CD4-positive, alpha-beta T cell (primary cell): ENCODE measurements around the gene ZNF117. TPM values are rescaled to one million over a fixed set of nuclear protein-coding genes. Genes with fewer than 3 reads are reported as not detected.
A peak's percentile ranks its signal among the peaks of the same experiment; 100 is the strongest.
"Not testable (repeated sequence)": the region's sequence is repeated elsewhere in the genome, so short reads cannot be mapped to it uniquely, and the experiment has no call there.

Experiments used
- ATAC-seq: fragments of 200-7000 bp; cut with Tn5 transposase; one replicate; pipeline ENCODE4 v1.10.0; 2022; ENCODE audit warnings: mild to moderate bottlenecking; ENCODE audit not compliant: poor library complexity
- CTCF ChIA-PET: fragments of 350-600 bp; sonication (Branson Sonifier 250); formaldehyde crosslinking; loops from one replicate; lab custom pipeline; 2021; ENCODE audit warnings: antibody characterized with exemption, inconsistent platforms; lab: Charles Lee
- POLR2A ChIA-PET: fragments of 350-600 bp; sonication (Branson Sonifier 250); formaldehyde crosslinking; loops from one replicate; lab custom pipeline; 2021; ENCODE audit warnings: antibody characterized with exemption, inconsistent platforms; lab: Charles Lee
- DNase-seq, 14 experiments: peaks; one replicate each; pipeline ENCODE4 v3.0.0-alpha.2; 2013 to 2020; ENCODE audit warnings: mixed read lengths in 2 of 14
- H3K27ac ChIP-seq, 2 donors: one replicate each; pipeline versions ENCODE4 v1.5.1 to v1.7.0; 2013; ENCODE audit warnings: low read length in 2 of 2, low read depth in 1 of 2, mild to moderate bottlenecking in 1 of 2
- H3K27me3 ChIP-seq, 2 experiments: 1 replicate in 1 of 2; 2 replicates in 1 of 2; pipeline versions ENCODE4 v1.6.1 to v1.7.0; 2013; ENCODE audit warnings: low read length in 2 of 2, control low read depth in 1 of 2, mild to moderate bottlenecking in 1 of 2, moderate library complexity in 1 of 2; ENCODE audit not compliant: insufficient read depth in 2 of 2, control insufficient read depth in 1 of 2
- H3K36me3 ChIP-seq: one replicate; pipeline ENCODE4 v1.6.1; 2013; ENCODE audit warnings: low read length, control low read depth; ENCODE audit not compliant: insufficient read depth
- H3K4me1 ChIP-seq: one replicate; pipeline ENCODE4 v1.6.1; 2013; ENCODE audit warnings: low read length, control low read depth; ENCODE audit not compliant: insufficient read depth
- H3K4me3 ChIP-seq: one replicate; pipeline ENCODE4 v1.5.1; 2013; ENCODE audit warnings: mild to moderate bottlenecking, low read length, moderate library complexity
- H3K9me3 ChIP-seq, 2 experiments: 1 replicate in 1 of 2; 2 replicates in 1 of 2; pipeline versions ENCODE4 v1.6.1 to v1.7.0; 2013; ENCODE audit warnings: low read length in 2 of 2, mild to moderate bottlenecking in 2 of 2, control low read depth in 1 of 2, moderate library complexity in 1 of 2; ENCODE audit not compliant: control insufficient read depth in 1 of 2, insufficient read depth in 1 of 2
- H3K27ac Mint-ChIP-seq: one replicate; pipeline ENCODE4 v1.8.0; 2020; ENCODE audit warnings: mixed read lengths
- H3K27me3 Mint-ChIP-seq: one replicate; pipeline ENCODE4 v1.8.0; 2021; ENCODE audit warnings: mixed read lengths
- H3K36me3 Mint-ChIP-seq: one replicate; pipeline ENCODE4 v1.8.0; 2021; ENCODE audit warnings: low read depth, mixed read lengths
- H3K4me1 Mint-ChIP-seq: one replicate; pipeline ENCODE4 v1.8.0; 2021; ENCODE audit warnings: low read depth, mixed read lengths
- H3K4me3 Mint-ChIP-seq: one replicate; pipeline ENCODE4 v1.8.0; 2020; ENCODE audit warnings: mild to moderate bottlenecking, mixed read lengths
- H3K9me3 Mint-ChIP-seq: one replicate; pipeline ENCODE4 v1.8.0; 2020; ENCODE audit warnings: mixed read lengths
- intact Hi-C, 2 experiments: fragments of 100-400 bp; cut with DNase I in 1 of 2; cut with micrococcal nuclease in 1 of 2; formaldehyde crosslinking; loops; one replicate each; pipeline versions ENCODE4 v1.15.1 to v1.9.0; 2023 to 2025; cut with DNase I, micrococcal nuclease
- total RNA-seq, 174 experiments: library from RNA in 2 of 174; stranded (reverse) in 2 of 174; gene quantifications; one replicate each; pipeline ENCODE4 v1.2.3 and lab custom pipeline; 2021 to 2026
- TF ChIP-seq, protein P1 (sequence below): fragments of 200-600 bp; IDR thresholded peaks from one replicate; pipeline ENCODE4 v1.8.0; 2022; ENCODE audit warnings: antibody characterized with exemption, mild to moderate bottlenecking

The ZNF117 gene
- total RNA-seq, 2 experiments from 2014 or later, result 1.9 to 2.2 TPM

DNA sequence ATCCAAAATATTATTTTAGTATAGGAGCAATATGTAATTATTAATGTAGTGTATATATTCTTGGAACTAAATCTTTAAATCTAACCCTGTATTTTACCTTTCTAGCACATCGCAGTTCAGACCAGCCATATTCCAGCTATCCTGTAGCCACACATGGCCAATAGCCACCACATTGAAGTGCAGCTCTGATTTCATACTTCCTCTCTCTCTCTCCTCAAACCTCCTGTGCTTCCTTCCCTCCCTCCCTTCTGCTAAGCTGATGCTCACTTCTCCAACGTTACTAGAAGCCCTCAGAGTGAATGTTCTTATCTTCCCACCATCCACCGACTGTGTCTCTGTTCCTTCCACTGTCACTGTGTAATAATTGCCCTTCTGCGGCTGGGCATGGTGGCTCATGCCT is 16.2 kb upstream of the ZNF117 start:
- Histone ChIP-seq H3K4me1 (peaks cover 21% of the 10 kb centered on the region), H3K27ac (peak overlapping the region; percentile 49), H3K9me3 (peaks cover 0 to 11% of the 10 kb centered on the region in 2 experiments), H3K4me3 (peak overlapping the region; percentile 75)
- peak in 4 of 14 experiments; percentile 15 to 44 (median 36) for DNase-seq
- ChIA-PET POLR2A (interaction anchor here (0.6 to 4.6 kb wide), 19 partner anchors 11 to 1837 kb away, joined by 3 to 61 read pairs (median 7); partner anchors contain the start of genes CRCP, RABGEF1, ZNF107 and ZNF138), CTCF (interaction anchor here (0.6 to 1.4 kb wide), 3 partner anchors 31 to 204 kb away, joined by 3 to 8 read pairs (median 4); no protein-coding TSS in a partner anchor)
- Mint-ChIP-seq H3K36me3 (peaks cover 47% of the 10 kb centered on the region), H3K4me3 (peak overlapping the region; percentile 96), H3K27ac (peak overlapping the region; percentile 88), H3K4me1 (peaks cover 38% of the 10 kb centered on the region)
- peak; percentile 12 for ATAC-seq
- H3K36me3 ChIP-seq, H3K27me3 Mint-ChIP-seq, H3K9me3 Mint-ChIP-seq, H3K27me3 ChIP-seq: not testable (repeated sequence)
- intact Hi-C loops, result loop anchor here (2.0 to 10.0 kb wide), 9 partner anchors 32 to 1082 kb away; partner anchors contain the start of genes ZNF107 (in 1 of the 2), ZNF138 (in 1 of the 2), ZNF273 (in 1 of the 2) and ZNF736 (in 1 of the 2)

- CTCF ChIA-PET, result interaction anchor here (0.6 to 1.4 kb wide), 3 partner anchors 32 to 204 kb away, joined by 3 to 8 read pairs (median 4); no protein-coding TSS in a partner anchor
- peak; percentile 99 for ATAC-seq
- Histone ChIP-seq H3K36me3 (peaks cover 4% of the 10 kb centered on the region), H3K27me3 (no peaks in the 10 kb centered on the region), H3K27ac (peak within 1 kb of the TSS; percentile 49), H3K4me3 (peak within 1 kb of the TSS; percentile 75), H3K9me3 (peaks cover 0 to 14% of the 10 kb centered on the region in 2 experiments), H3K4me1 (peaks cover 21% of the 10 kb centered on the region)
- H3K27me3 Mint-ChIP-seq, result no peaks in the 10 kb centered on the region
- H3K4me3 Mint-ChIP-seq, result peak within 1 kb of the TSS; percentile 96
- intact Hi-C loops, result loop anchor here (2.0 to 10.0 kb wide), 9 partner anchors 32 to 1082 kb away; partner anchors contain the start of genes ZNF107 (in 1 of the 2), ZNF138 (in 1 of the 2), ZNF273 (in 1 of the 2) and ZNF736 (in 1 of the 2)
- peaks cover 45% of the 10 kb centered on the region for H3K4me1 Mint-ChIP-seq
- POLR2A ChIA-PET, result interaction anchor here (0.6 to 4.6 kb wide), 21 partner anchors 12 to 1838 kb away, joined by 3 to 61 read pairs (median 6); partner anchors contain the start of genes CRCP, RABGEF1, ZNF107 and ZNF138
- peaks cover 54% of the 10 kb centered on the region for H3K36me3 Mint-ChIP-seq
- TF ChIP-seq, protein P1, sequence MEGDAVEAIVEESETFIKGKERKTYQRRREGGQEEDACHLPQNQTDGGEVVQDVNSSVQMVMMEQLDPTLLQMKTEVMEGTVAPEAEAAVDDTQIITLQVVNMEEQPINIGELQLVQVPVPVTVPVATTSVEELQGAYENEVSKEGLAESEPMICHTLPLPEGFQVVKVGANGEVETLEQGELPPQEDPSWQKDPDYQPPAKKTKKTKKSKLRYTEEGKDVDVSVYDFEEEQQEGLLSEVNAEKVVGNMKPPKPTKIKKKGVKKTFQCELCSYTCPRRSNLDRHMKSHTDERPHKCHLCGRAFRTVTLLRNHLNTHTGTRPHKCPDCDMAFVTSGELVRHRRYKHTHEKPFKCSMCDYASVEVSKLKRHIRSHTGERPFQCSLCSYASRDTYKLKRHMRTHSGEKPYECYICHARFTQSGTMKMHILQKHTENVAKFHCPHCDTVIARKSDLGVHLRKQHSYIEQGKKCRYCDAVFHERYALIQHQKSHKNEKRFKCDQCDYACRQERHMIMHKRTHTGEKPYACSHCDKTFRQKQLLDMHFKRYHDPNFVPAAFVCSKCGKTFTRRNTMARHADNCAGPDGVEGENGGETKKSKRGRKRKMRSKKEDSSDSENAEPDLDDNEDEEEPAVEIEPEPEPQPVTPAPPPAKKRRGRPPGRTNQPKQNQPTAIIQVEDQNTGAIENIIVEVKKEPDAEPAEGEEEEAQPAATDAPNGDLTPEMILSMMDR, result no peak
- DNase-seq, result peak; percentile 84 to 97 (median 90)
- peaks cover 3% of the 10 kb centered on the region for H3K9me3 Mint-ChIP-seq
- H3K27ac Mint-ChIP-seq, result peak within 1 kb of the TSS; percentile 88
Measured at GRCh38 chr7:65006094-65006992, 15.5 kb upstream of the ZNF117 start, which contains the start of gene ERV3-1. ERV3-1 (minus strand) TSS chr7:65006687; CDS start chr7:64993026, 13,661 bp downstream.

DNA sequence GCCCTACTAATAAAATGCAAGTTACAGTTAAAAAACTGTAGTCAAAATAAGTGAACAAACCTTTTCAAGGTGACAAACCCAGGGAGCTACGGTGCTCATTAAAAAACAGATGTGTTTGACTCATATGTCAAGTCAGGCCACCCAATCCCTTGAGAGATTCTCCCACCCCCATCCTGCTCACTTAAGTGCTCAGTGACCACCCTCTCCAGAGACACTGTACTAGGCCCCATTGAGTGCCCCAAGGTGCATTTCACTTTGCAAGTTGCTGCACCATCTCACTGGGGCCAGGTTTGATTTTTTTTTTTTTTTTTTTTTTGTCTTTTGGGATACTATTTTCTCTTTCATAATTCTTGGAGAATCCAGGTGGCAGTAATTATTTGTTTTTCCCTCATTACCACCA is 13.7 kb upstream of the ZNF117 start:
- CTCF ChIA-PET, result no interaction called here
- intact Hi-C loops, result loop anchor here (5.0 to 10.0 kb wide), 7 partner anchors 80 to 1080 kb away; partner anchors contain the start of genes ZNF107 (in 1 of the 2), ZNF138 (in 1 of the 2), ZNF736 (in 1 of the 2) and ZNF92 (in 1 of the 2)
- Mint-ChIP-seq H3K4me1 (peaks cover 50% of the 10 kb centered on the region), H3K4me3 (peak overlapping the region; percentile 96), H3K9me3 (peaks cover 6% of the 10 kb centered on the region), H3K36me3 (peaks cover 71% of the 10 kb centered on the region), H3K27ac (peak overlapping the region; percentile 88), H3K27me3 (no peaks in the 10 kb centered on the region)
- peaks cover 5 to 18% of the 10 kb centered on the region in 2 experiments for H3K9me3 ChIP-seq
- POLR2A ChIA-PET, result interaction anchor here (4.6 kb wide), 1 partner anchor 34 kb away, joined by 61 read pairs; no protein-coding TSS in a partner anchor
- no peak overlapping the region for H3K27ac ChIP-seq
- TF ChIP-seq, protein P1, result no peak
- H3K4me1 ChIP-seq, result peaks cover 21% of the 10 kb centered on the region
- DNase-seq, result no peak
- no peak for ATAC-seq
- no peaks in the 10 kb centered on the region for H3K27me3 ChIP-seq
- no peak overlapping the region for H3K4me3 ChIP-seq
- peaks cover 11% of the 10 kb centered on the region for H3K36me3 ChIP-seq
